Measurements from ENCODE around the gene RAE1.

The RAE1 gene

DNA sequence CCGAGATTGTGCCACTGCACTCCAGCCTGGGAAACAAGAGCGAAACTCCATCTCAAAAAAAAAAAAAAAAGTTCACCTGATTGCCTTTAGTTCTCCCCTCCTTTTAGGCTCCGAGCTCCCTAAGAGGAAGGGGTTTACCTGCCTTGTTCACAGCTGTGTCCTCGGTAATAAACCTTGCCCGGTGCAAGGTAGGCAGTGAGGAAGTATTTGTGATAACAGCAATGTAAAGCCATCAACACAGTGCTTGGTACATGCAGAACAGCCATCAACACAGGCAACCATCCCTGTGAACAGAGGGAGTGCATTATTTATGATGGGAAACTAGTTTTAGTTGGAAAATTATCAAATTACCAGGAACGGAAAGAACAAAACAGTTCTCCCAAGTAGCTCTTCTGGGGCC lies 23.2 kb upstream of the RAE1 start:
- TF ChIP-seq, protein P1, sequence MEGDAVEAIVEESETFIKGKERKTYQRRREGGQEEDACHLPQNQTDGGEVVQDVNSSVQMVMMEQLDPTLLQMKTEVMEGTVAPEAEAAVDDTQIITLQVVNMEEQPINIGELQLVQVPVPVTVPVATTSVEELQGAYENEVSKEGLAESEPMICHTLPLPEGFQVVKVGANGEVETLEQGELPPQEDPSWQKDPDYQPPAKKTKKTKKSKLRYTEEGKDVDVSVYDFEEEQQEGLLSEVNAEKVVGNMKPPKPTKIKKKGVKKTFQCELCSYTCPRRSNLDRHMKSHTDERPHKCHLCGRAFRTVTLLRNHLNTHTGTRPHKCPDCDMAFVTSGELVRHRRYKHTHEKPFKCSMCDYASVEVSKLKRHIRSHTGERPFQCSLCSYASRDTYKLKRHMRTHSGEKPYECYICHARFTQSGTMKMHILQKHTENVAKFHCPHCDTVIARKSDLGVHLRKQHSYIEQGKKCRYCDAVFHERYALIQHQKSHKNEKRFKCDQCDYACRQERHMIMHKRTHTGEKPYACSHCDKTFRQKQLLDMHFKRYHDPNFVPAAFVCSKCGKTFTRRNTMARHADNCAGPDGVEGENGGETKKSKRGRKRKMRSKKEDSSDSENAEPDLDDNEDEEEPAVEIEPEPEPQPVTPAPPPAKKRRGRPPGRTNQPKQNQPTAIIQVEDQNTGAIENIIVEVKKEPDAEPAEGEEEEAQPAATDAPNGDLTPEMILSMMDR (IDR thresholded peaks at IDR 0.05; ENCODE audit: extremely low read depth, missing control alignments) = no peak
- no peak for DNase-seq (ENCODE audit: low spot score)

GRCh38 chr20:57329608-57330221 lies 21.3 kb upstream of the RAE1 start, which contains the start of gene SPO11:
TSS of gene SPO11 (plus strand) at chr20:57329803. CDS start at chr20:57329868, 65 bp downstream.
- TF ChIP-seq, protein P1 (IDR thresholded peaks at IDR 0.05; ENCODE audit: extremely low read depth, missing control alignments) = no peak
- DNase-seq (ENCODE audit: low spot score) = no peak

DNA sequence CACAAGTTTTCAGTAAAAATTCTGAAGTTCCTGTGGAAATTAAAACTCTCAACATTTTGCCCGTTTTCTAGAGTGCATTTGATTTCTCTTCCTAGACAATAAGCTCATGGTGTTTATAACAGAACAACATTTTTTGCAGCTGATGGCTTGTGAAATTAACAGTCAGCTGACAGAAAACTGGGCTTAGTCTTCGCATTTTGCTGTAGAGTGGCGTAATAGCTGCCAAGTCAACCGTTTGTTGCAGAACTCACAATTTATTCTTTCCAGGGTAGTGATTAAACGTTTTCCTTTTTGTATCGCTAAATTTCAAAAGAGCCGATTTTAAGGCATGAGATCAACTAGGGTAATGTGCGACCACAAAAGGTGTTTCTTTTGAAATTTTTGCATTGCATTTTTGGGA lies 20.1 kb upstream of the RAE1 start:
- no peak for DNase-seq (ENCODE audit: low spot score)
- TF ChIP-seq, protein P1 (IDR thresholded peaks at IDR 0.05; ENCODE audit: extremely low read depth, missing control alignments) = no peak

- DNase-seq (ENCODE audit: low spot score) = no peak
- TF ChIP-seq, protein P1 (IDR thresholded peaks at IDR 0.05; ENCODE audit: extremely low read depth, missing control alignments) = no peak
Observed at GRCh38 chr20:57332105-57333089, 18.7 kb upstream of the RAE1 start.

DNA sequence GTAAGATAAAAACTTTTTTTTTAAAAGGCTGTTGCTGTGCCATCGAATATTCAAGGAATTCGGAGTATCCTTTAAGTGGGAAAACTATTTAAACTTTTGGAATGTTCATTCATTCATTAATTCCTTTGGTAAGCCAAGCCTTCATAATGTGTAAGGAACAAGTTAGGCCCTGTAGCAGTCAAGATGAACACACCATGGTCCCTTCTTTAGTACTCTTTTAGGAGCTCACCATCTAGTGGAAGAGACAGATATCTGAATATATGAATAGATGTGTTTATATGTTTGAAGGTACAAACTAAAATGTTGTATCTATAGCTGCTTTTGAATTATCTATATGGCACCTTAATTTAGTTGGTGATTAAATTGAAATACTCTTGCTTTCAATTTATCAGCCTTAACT lies 15.7 kb upstream of the RAE1 start:
- TF ChIP-seq, protein P1 (IDR thresholded peaks at IDR 0.05; ENCODE audit: extremely low read depth, missing control alignments) = no peak
- DNase-seq (ENCODE audit: low spot score) = no peak

DNA sequence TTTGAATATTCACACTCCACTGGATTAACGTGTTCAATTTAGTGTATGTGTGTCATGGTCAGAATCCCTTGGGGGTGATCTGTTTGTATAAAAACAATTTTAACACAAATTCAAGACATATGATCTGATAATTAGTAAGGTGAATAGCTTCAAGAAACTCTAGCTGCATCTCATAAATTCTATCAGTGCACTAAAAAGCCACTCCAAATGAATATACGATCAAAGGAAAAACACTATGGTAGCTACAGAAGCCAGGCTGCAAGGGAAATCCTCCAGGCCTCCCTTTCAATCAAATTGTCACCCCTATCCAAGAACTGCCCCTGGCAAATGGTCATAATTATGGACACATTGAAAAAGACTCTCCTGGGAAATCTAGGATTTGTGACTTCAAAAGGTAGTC lies 9.4 kb upstream of the RAE1 start:
- TF ChIP-seq, protein P1 (IDR thresholded peaks at IDR 0.05; ENCODE audit: extremely low read depth, missing control alignments) = no peak
- DNase-seq (ENCODE audit: low spot score) = no peak

GRCh38 chr20:57342829-57343228 lies 8.2 kb upstream of the RAE1 start:
- DNase-seq (ENCODE audit: low spot score) = no peak
- TF ChIP-seq, protein P1 (IDR thresholded peaks at IDR 0.05; ENCODE audit: extremely low read depth, missing control alignments) = no peak

All from GM20000 (cell line).